GM15510 (cell line): ENCODE measurements around the gene NFATC2.

Experiments used
- POLR2A ChIP-seq: IDR thresholded peaks from 3 replicates; pipeline ENCODE4 v1.6.1; 2011; ENCODE audit warnings: borderline replicate concordance; ENCODE audit not compliant: insufficient read length; ENCODE audit errors: extremely low read depth

The NFATC2 gene

GRCh38 chr20:51463998-51464397 lies 78.5 kb downstream of the NFATC2 start:
- no peak for TF ChIP-seq POLR2A

GRCh38 chr20:51463560-51463959 lies 79.0 kb downstream of the NFATC2 start:
- no peak for TF ChIP-seq POLR2A

- no peak for TF ChIP-seq POLR2A
These were observed 79.8 kb downstream of the NFATC2 start for GRCh38 chr20:51462566-51463276.

GRCh38 chr20:51461306-51461705 lies 81.2 kb downstream of the NFATC2 start:
- TF ChIP-seq POLR2A = no peak

- TF ChIP-seq POLR2A = no peak
These were observed 81.8 kb downstream of the NFATC2 start for GRCh38 chr20:51460569-51461265.

- TF ChIP-seq POLR2A = no peak
These were observed 82.4 kb downstream of the NFATC2 start for GRCh38 chr20:51460163-51460562.

GRCh38 chr20:51458751-51459439 lies 83.6 kb downstream of the NFATC2 start:
- no peak for TF ChIP-seq POLR2A

- no peak for TF ChIP-seq POLR2A
These were observed 85.0 kb downstream of the NFATC2 start for GRCh38 chr20:51457533-51457932.

- TF ChIP-seq POLR2A = no peak
These were observed 85.7 kb downstream of the NFATC2 start for GRCh38 chr20:51456511-51457509.

- no peak for TF ChIP-seq POLR2A
These were observed 88.2 kb downstream of the NFATC2 start for GRCh38 chr20:51454250-51454865.

- no peak for TF ChIP-seq POLR2A
These were observed 89.7 kb downstream of the NFATC2 start for GRCh38 chr20:51452734-51453365.

- TF ChIP-seq POLR2A = no peak
These were observed 90.4 kb downstream of the NFATC2 start for GRCh38 chr20:51452091-51452613.

GRCh38 chr20:51451484-51451883 lies 91.0 kb downstream of the NFATC2 start:
- TF ChIP-seq POLR2A = no peak
